NOMO-1 (cell line): ENCODE data around the gene MYADM.
"Not testable (repeated sequence)": the region's sequence is repeated elsewhere in the genome, so short reads cannot be mapped to it uniquely, and the experiment has no call there.

Experiments used
- DNase-seq, 2 experiments: peaks; one replicate each; lab custom pipeline; 2025; ENCODE audit not compliant: unreplicated experiment in 2 of 2; lab: John Stamatoyannopoulos, UW

The MYADM gene, protein sequence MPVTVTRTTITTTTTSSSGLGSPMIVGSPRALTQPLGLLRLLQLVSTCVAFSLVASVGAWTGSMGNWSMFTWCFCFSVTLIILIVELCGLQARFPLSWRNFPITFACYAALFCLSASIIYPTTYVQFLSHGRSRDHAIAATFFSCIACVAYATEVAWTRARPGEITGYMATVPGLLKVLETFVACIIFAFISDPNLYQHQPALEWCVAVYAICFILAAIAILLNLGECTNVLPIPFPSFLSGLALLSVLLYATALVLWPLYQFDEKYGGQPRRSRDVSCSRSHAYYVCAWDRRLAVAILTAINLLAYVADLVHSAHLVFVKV

DNA sequence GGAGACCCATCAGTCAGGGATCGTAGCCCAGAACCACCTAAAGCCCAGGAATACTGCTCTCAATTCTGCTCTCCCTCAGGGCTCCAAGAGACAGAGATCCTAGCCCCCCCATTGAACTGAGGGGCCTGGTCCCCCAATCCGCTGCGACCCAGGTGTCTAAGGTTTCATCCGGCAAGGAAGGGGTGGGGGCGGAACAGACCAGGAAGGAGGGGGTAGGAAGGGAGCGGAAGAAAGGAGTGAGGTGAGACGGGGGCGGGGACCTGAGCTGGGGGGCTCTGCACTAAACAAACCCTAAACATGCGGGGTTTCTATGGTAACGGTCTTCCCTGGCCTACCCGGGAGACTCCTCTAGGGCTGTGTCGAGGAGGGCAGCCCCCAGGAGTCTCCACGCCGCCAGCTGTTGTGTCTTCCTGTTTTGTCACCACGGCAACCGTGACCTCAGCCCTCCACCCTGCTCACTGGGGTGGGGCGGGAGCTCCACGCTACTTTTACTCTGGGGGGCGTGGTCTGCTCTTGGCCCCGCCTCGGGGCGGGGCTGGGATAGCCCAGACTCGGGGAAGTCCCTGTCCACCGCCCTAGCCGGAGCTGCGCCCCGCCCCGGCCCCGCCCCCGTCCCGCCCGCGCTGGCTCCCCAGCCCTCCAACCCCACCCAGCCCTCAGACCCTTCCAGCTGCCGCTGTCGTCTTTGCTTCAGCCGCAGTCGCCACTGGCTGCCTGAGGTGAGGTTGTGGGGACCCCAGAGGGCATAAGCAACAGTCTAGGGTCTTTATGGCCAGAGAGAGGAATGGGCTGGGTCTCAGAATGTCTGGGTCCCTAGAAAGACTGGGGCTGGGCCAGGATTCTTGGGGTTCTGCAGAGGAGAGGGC is at the start of gene MYADM:
Gene MYADM, plus strand, starts transcription at position 659 of the 866 bp plus-strand sequence. CDS start 5,647 bp downstream, outside the sequence.
- DNase-seq, result peak; percentile 96 to 97

DNA sequence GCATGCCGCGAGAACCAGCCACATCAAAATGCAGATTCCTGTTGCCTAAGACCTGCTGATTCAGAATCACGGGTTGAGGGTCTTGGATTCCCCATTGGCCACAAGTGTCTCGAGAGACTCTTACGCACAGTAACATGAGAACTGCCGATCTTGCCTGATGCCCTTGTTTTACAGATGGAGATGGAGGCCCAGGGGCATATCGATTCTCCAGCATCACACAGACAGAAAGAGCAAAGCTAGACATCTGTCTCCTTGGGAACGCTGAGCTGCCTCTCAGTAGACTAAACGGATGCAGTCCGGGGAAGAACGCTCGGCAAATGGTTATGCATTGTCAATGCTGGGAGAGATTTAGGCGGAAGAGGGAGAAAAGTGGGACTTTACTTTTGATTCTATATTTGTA is 48.9 kb upstream of the MYADM start:
- DNase-seq, result no peak

DNA sequence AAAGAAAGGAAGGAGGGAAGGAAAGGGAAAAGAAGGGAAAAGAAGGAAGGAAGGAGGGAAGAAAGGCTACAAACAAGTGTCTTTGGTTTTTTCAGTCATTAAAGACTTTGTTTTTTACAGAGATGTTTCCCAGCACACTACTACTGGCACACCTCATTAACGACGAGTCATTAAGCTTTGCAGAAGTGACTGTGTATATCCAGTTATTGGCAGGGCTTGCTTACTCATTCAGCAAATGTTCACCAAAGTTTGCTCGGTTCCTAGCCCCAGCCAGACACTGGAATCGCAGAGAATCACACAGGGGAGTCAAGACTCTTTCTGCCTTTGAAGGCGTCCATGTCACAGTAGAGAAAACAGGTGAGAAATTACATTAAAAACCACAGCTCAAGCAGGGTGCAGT is 47.8 kb upstream of the MYADM start:
- DNase-seq, result peak in 1 of 2 experiments; percentile 18

DNA sequence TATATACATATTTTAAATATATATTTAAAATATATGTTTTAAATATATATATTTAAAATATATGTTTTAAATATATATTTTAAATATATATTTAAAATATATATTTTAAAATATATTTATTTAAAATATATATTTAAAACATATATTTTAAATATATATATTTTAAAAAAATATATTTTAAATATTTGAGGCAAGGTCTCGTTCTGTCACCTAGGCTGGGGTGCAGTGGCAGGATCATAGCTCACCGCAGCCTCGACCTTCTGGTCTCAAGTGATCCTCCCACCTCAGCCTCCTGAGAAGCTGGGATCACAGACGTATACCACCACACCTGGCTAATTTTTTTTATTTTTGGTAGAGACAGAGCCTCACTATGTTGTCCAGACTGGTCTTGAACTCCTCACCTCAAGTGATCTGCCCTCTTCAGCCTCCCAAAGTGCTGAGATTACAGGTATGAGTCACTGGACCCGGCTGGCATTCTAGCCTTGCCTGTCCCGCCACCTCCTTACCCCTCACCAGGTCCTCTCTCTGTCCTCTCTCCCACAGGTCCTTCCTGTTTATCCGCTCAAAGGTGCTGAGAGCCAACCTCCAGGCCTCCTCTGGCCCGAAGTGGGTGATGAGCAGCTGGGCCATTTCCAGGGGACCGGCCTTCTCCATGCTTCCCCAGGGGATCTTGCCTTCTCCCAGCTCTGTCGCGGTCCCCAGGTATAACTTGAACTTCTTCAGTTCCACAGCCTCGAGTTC is 44.1 kb upstream of the MYADM start:
- peak in 1 of 2 experiments; percentile 41 for DNase-seq

DNA sequence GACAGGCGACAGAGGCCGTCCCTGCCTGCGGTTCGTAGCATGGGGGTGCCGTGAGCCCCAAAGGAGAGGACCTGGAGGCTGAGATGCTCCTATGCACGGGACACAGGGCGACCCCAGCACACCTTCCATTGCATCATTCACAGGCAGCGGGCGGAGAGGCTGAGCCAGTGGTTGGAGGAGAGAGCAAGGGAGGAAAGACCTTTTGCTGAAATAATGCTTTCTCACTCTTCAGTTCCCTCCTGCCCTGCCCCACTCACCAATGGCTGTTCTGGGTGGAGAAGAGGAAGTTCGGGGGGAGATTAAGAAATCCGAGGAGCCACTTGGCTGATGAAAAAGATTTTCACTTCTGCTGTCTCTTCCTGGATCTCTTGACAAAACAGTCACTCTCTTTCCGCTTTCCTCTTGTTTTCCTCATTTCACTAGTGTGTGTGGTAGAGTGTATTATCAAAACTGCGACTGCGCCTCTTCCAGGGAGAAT is 43.5 kb upstream of the MYADM start, which contains the start of gene NLRP12:
Gene NLRP12, minus strand, starts transcription at position 181 of the 478 bp plus-strand sequence. Its CDS starts 140 bp downstream, at position 41.
- DNase-seq, result peak; percentile 88 to 99

DNA sequence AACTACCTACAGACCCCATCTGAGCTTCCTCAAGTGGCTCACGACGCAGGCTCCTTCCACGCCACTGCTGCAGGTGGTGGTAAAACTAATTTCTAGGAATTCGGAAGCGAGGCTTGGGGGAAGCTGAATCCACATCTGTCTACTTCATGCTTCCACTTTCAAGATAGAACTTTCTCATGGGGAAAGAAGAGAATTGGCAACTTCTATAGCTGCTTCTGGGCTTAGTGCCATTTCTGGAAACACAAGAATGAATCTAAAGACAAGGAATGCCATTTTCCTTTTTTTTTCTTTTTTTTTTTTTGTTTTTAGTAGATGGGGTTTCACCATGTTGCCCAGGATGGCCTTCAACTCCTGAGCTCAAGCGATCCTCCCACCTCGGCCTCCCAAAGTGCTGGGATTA is 40.8 kb upstream of the MYADM start:
- DNase-seq, result no peak

DNA sequence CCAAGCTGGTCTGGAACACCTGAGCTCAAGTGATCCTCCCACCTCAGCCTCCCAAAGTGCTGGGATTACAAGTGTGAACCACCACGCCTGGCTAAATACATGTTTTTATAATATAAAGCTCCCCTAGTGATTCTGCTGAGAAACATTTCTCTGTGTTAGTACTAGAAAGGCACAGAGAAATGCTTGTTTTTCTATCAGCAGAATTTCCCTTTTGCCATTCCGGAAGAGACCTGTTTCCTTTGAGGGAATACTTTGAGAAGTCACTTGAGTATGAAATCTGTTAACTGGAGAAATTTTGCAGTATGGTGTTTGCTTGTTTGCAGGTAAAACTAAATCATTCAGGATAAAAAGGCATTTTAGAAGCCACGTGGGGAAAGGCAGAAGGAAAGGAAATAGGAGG is 39.2 kb upstream of the MYADM start:
- DNase-seq, result no peak

DNA sequence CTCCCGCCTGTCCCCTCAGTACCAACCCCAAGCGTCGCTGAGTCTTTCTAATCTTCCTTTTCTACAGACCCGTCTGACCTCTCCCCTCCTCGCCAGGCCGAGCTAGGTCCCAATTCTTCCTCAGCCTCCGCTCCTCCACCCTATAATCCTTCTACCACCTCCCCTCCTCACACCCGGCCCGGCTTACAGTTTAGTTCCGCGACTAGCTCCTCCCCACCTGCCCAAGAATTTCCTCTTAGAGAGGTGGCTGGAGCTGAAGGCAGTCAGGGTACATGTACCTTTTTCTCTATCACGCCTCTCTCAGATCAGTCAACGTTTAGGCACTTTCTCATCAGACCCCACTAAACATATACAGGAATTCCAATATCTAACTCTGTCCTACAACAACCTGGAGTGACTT is 34.8 kb upstream of the MYADM start:
- not testable (repeated sequence) for DNase-seq

DNA sequence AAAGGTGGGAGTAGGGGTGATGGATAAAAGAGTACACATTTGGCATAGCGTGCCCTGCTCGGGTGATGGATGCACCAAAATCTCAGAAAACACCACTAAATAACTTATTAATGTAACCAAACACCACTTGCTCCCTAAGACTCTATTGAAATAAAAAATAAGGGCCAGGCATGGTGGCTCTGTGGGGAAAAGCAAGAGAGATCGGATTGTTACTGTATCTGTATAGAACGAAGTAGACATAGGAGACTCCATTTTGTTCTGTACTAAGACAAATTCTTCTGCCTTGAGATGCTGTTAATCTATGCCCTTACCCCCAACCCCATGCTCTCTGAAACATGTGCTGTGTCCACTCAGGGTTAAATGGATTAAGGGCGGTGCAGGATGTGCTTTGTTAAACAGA is 29.2 kb upstream of the MYADM start:
- not testable (repeated sequence) for DNase-seq

DNA sequence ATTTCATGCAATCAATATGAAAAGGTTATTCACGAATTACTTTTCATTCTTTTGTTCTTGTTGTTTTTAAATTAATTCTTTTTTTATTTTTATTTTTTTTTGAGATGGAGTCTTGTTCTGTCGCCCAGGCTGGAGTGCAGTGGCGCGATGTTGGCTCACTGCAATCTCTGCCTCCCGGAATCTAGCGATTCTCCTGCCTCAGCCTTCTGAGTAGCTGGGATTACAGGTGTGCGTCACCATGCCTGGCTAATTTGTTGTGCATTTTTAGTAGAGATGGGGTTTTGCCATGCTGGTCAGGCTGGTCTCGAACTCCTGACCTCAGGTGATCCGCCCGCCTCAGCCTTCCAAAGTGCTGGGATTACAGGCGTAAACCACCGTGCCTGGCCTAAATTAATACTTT is 27.4 kb upstream of the MYADM start:
- not testable (repeated sequence) for DNase-seq

DNA sequence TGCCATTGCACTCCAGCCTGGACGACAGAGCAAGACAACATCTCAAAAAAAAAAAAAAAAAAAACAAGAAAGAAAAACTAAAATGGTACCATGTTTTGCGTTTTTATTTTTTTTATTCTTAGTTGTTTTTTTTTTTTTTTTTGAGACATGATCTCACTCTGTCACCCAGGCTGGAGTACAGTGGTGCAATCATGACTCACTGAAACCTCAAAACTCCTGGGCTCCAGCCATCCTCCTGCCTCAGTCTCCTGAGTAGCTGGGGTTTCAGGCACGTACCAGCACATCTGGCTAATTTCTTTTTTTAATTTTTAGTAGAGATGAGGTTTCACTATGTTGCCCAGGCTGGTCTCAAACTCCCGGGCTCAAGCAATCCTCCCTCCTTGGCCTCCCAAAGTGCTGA is 26.8 kb upstream of the MYADM start:
- peak in 1 of 2 experiments; percentile 52 for DNase-seq

DNA sequence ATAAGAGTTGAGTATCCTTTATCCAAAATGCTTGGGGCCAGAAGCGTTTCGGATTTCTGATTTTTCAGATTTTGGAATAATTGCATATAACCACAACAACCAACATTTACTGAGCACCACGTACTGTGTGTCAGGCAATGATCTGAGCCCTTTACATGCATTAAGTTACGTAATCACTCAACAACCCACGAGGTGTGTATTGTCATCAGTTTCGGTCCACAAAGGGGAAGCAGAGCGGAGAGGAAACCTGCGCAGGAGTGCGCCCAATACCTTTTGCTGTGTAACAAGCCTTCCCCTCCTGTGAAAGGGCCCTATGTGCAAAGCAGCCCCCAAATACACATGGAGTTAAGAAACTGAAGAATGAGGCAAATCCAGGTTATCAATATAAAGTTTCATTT is 22.8 kb upstream of the MYADM start:
- DNase-seq, result peak; percentile 79 to 90

DNA sequence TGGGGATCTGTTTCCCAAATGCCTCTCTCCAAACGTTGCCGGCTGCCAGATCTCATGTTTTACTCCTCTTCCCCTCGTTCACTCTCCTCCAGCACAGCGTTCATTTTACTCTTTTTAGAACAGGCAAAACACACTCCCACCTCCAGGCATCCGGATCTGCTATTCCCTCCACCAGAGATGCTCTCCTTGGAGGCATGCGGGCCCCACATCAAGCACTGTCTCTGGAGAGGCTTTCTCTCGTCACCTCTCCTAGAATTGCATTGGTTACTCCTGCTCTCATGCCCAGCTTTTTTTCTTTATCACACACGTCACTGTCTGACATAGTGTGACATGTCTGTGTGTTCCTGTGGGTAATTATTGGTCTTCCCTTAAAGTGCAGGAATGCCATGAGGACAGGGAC is 20.1 kb upstream of the MYADM start:
- DNase-seq, result no peak

DNA sequence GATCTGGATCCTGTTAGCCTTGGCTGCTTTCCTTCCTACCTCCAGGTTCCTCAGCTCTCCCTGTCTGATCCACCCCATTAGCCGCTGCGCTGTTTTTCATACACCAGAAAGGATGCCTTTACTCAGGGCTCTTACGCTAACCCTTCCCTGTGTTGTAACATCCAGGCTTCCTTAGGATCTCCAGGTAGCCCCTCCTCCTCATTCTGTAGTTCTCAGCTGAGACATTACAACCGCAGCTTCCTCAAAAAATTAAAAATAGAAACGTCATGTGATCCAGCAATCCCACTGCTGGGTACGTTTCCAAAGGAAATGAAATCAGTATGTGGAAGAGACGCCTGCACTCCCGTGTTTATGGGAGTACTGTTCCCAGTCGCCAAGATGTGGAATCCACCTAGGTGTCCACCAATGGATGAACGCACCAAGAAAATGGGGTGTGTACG is 18.4 kb upstream of the MYADM start:
- peak; percentile 21 to 33 for DNase-seq

DNA sequence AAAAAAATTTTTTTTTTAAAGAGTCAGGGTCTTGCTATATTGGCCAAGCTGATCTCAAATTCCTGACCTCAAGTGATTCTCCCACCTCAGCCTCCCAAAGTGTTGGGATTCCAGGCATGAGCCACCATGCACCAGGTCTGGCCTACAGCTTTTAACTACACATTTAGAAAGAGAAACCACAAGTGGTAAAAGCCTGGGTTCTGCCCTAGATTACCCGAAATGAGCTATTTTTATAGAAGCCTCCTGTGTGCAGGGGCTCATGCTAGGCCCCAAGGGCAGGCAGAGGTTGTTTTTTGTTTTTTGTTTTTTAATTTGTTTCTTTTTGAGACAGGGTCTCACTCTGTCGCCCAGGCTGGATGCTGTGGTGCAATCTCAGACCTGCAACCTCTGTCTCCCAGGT is 14.0 kb upstream of the MYADM start:
- peak; percentile 18 to 20 for DNase-seq

DNA sequence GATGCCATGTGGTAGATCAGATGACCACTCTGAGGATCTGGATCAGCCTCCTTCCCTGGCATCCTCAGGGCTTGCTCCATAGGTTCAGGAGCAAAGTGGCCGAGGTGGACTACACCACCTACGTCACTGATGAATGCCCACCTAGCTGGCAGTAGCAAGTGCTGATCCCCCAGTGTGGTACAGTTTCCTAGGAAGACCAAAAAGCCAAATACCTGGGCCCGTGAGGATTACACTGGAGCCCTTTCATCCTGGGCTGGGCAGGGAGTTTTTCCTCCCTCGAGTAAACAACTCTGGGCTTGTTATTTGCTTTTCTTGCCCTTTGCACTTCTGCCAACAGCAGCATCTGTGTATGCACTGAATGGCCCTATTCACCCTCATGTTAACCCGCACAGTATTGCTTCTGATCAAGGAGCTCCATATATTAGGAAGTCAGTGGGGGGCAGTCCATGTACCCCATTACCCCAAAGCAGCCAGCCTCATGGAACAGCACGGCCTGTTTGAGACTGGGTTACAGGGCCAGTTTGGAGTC is 3.3 kb upstream of the MYADM start:
- no peak for DNase-seq

DNA sequence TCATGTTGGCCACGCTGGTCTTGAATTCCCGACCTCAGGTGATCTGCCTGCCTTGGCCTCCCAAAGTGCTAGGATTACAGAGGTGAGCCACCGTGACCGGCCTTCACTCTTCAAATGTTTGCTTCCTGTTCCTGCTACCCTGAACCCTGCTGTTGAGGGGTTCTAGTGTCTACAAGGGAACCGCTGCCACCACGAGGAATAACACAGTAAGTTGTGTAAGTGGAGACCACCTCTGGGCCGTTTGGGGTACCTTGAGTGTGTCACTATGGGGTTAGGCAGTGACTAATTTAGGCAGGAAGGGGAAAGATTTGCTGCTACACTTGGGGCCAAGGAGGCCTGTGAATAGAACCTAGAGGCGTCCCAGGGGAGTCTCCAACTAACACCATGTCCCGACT is 2.2 kb upstream of the MYADM start:
- DNase-seq, result no peak

DNA sequence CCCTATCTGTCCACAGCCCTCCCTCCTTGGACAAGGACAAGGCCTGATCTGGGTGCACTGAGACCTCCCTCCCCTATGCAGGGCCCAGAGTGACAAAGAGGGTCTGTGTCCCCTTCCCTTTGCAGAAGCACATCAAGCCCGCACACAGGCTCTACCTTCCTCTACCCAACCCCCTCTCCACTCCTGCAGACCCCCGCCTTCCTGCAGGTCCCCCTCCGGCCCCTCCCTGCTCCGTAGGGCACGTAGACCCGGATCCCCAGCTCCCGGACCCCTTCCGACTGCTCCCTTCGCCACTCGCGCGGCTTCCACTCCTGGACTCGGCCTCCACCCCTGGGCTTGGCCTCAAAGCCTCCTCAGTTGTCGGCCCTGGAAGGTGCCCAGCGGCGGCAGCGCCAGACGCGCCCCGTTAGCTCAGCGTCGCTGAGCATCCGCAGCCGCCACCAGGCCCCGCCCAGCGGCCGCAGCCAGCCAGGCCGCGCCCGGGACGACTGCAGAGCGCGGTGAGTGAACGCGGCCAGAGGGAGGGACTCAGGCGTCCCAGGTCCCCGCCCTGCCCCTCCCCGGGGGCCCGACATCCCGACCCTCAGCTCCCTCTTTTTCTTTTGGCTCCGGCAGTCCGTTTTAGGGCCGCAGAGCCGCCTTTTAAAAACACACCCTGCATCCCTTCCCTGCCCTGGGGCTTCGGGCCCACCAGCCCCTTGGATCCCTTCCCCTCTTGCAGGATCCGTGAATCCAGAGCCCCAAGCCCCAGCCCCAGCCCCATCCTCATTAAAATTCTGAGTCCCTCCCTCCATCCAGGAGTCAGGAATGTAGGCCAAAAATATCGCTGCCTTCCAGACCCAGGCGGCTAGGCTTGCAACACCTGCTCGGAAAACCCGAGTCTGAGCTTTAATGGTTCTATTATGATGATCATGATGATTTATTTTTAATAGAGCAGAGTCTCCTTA is 1.5 kb upstream of the MYADM start:
- DNase-seq, result peak; percentile 34 to 41

DNA sequence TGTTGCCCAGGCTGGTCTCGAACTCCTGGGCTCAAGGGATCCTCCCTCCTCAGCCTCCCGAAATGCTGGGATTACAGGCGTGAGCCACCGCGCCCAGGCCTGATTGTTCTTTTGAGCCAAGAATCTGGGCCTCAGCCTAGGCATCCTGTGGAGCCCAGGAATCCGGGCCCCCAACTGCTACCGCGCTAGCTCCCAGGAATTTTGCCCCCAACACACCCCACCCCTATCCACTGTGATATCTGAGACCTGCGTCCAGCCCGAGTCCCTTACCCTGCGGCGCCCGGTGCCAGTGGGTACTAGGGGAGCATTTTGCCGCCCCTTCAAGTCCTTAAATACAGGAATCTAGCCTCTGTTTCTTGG is 838 bp upstream of the MYADM start:
- no peak for DNase-seq
